GM23338 (cell line): ENCODE results near the gene ERC1. TPM values are rescaled to one million over a fixed set of nuclear protein-coding genes. Genes with fewer than 3 reads are reported as not detected.

Experiments
- ATAC-seq: fragments of 200-7000 bp; cut with Tn5 transposase; 3 replicates; pipeline ENCODE4 v1.9.1; 2020
- DNase-seq: peaks from one replicate; pipeline ENCODE4 v3.0.0-alpha.2; 2015; ENCODE audit warnings: low spot score
- H2AFZ ChIP-seq: fragments of 200-600 bp; sonication (generic); 2 replicates; pipeline ENCODE4 v1.8.0; 2016; ENCODE audit warnings: antibody characterized with exemption, mild to moderate bottlenecking, moderate library complexity
- H3F3A ChIP-seq: fragments of 200-600 bp; sonication (generic); replicated peaks from 2 replicates; pipeline ENCODE4 v1.8.0; 2017; ENCODE audit warnings: antibody characterized with exemption, mixed run types, low read depth
- H3K27ac ChIP-seq: fragments of 200-600 bp; sonication (generic); 2 replicates; pipeline ENCODE4 v1.6.1; 2016; ENCODE audit warnings: low read depth
- H3K27me3 ChIP-seq: fragments of 200-600 bp; sonication (generic); 2 replicates; pipeline ENCODE4 v1.8.0; 2016; ENCODE audit warnings: mild to moderate bottlenecking, mixed run types, moderate library complexity; ENCODE audit not compliant: insufficient read depth
- H3K36me3 ChIP-seq: fragments of 200-600 bp; sonication (generic); 2 replicates; pipeline ENCODE4 v1.8.0; 2016; ENCODE audit warnings: mild to moderate bottlenecking; ENCODE audit not compliant: insufficient read depth
- H3K4me1 ChIP-seq: fragments of 200-600 bp; sonication (generic); 2 replicates; pipeline ENCODE4 v1.8.0; 2016; ENCODE audit warnings: mild to moderate bottlenecking, moderate library complexity; ENCODE audit not compliant: insufficient read depth
- H3K4me2 ChIP-seq: fragments of 200-600 bp; sonication (generic); 2 replicates; pipeline ENCODE4 v1.7.1; 2017; ENCODE audit warnings: mixed run types
- H3K4me3 ChIP-seq: fragments of 200-600 bp; sonication (generic); 2 replicates; pipeline ENCODE4 v1.6.1; 2016; ENCODE audit warnings: mixed run types
- H3K79me2 ChIP-seq: fragments of 200-600 bp; sonication (generic); replicated peaks from 2 replicates; pipeline ENCODE4 v1.8.0; 2017; ENCODE audit warnings: mild to moderate bottlenecking; ENCODE audit not compliant: insufficient read depth
- H3K9me2 ChIP-seq: fragments of 200-600 bp; sonication (generic); 2 replicates; pipeline ENCODE4 v1.8.0; 2017; ENCODE audit not compliant: insufficient read depth
- H4K20me1 ChIP-seq: fragments of 200-600 bp; sonication (generic); replicated peaks from 2 replicates; pipeline ENCODE4 v1.8.0; 2017; ENCODE audit warnings: mild to moderate bottlenecking; ENCODE audit not compliant: insufficient read depth
- H3K27ac Mint-ChIP-seq: 2 replicates; pipeline ENCODE4 v1.8.0; 2020; ENCODE audit warnings: inconsistent platforms, mild to moderate bottlenecking, moderate library complexity, mixed read lengths
- H3K27me3 Mint-ChIP-seq: 3 replicates; pipeline ENCODE4 v1.8.0; 2022; ENCODE audit warnings: low read depth, mild to moderate bottlenecking, moderate library complexity, mixed read lengths, inconsistent platforms; ENCODE audit not compliant: insufficient read depth, poor library complexity
- H3K36me3 Mint-ChIP-seq: 3 replicates; pipeline ENCODE4 v1.8.0; 2021; ENCODE audit warnings: low read depth, mild to moderate bottlenecking, inconsistent platforms, moderate library complexity, mixed read lengths
- H3K4me1 Mint-ChIP-seq: 3 replicates; pipeline ENCODE4 v1.8.0; 2020; ENCODE audit warnings: mild to moderate bottlenecking, inconsistent platforms, mixed read lengths
- H3K4me3 Mint-ChIP-seq: 3 replicates; pipeline ENCODE4 v1.8.0; 2021; ENCODE audit warnings: moderate library complexity, mild to moderate bottlenecking, inconsistent platforms, mixed read lengths
- H3K9me3 Mint-ChIP-seq: 3 replicates; pipeline ENCODE4 v1.8.0; 2020; ENCODE audit warnings: moderate library complexity, mild to moderate bottlenecking, inconsistent platforms, mixed read lengths
- CREB1 ChIP-seq: fragments of 250-450 bp; sonication (Bioruptor Pico); IDR thresholded peaks from 2 replicates; pipeline ENCODE4 v1.5.0; 2020; ENCODE audit warnings: low read depth, mild to moderate bottlenecking, moderate library complexity
- EZH2 ChIP-seq: fragments of 200-600 bp; sonication (generic); IDR thresholded peaks from one replicate; pipeline ENCODE4 v1.8.0; 2017; ENCODE audit warnings: antibody characterized with exemption, mild to moderate bottlenecking, low read depth; ENCODE audit not compliant: unreplicated experiment
- EZH2phosphoT487 ChIP-seq: fragments of 200-600 bp; sonication (generic); IDR thresholded peaks from one replicate; pipeline ENCODE4 v1.8.1; 2018; ENCODE audit warnings: antibody characterized with exemption; ENCODE audit not compliant: unreplicated experiment
- STAT1 ChIP-seq: IDR thresholded peaks from one replicate; pipeline ENCODE4 v1.6.1; 2016; ENCODE audit warnings: antibody characterized with exemption; ENCODE audit not compliant: unreplicated experiment
- ZNF114 ChIP-seq: fragments of 250-450 bp; sonication (Bioruptor Pico); IDR thresholded peaks from 2 replicates; pipeline ENCODE4 v1.5.0; 2020; ENCODE audit warnings: mild to moderate bottlenecking, moderate library complexity
- ZNF331 ChIP-seq: fragments of 250-450 bp; sonication (Bioruptor Pico); IDR thresholded peaks from 2 replicates; pipeline ENCODE4 v1.5.0; 2020; ENCODE audit warnings: low read depth, mild to moderate bottlenecking, moderate library complexity
- polyA plus RNA-seq: library from polyadenylated mRNA; unstranded; fragments of >200 nt; fragmentation: Nextera tagmentation; extraction: Ambion mirVana; gene quantifications from 2 replicates; pipeline ENCODE4 v1.2.1, GENCODE V29; 2016
- total RNA-seq: library from RNA; depleted of rRNA; stranded (reverse); fragments of >200 nt; shearing (Covaris generic); gene quantifications from 2 replicates; pipeline ENCODE4 v1.2.3, GENCODE V29; 2014
- TF ChIP-seq, protein P1 (sequence below): IDR thresholded peaks from 2 replicates; pipeline ENCODE4 v1.6.1; 2016; ENCODE audit warnings: antibody characterized with exemption
- TF ChIP-seq, protein P2 (sequence below): fragments of 250-450 bp; sonication (Bioruptor Pico); IDR thresholded peaks from 2 replicates; pipeline ENCODE4 v1.5.0; 2020; ENCODE audit warnings: mild to moderate bottlenecking, moderate library complexity
- TF ChIP-seq, protein P3 (sequence below): IDR thresholded peaks from one replicate; pipeline ENCODE4 v1.6.1; 2018; ENCODE audit warnings: antibody characterized with exemption; ENCODE audit not compliant: unreplicated experiment

The ERC1 gene
- total and polyA plus RNA-seq, 2 experiments from 2014 or later, result 28.1 to 35.3 TPM

- Mint-ChIP-seq H3K27ac (no peak overlapping the region), H3K9me3 (no peaks in the 10 kb centered on the region)
- no peak for TF ChIP-seq EZH2phosphoT487
- no peak for TF ChIP-seq CREB1
- TF ChIP-seq, protein P1, sequence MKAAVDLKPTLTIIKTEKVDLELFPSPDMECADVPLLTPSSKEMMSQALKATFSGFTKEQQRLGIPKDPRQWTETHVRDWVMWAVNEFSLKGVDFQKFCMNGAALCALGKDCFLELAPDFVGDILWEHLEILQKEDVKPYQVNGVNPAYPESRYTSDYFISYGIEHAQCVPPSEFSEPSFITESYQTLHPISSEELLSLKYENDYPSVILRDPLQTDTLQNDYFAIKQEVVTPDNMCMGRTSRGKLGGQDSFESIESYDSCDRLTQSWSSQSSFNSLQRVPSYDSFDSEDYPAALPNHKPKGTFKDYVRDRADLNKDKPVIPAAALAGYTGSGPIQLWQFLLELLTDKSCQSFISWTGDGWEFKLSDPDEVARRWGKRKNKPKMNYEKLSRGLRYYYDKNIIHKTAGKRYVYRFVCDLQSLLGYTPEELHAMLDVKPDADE, result no peak
These were observed 23.4 kb upstream of the ERC1 start for GRCh38 chr12:967641-968040.

DNA sequence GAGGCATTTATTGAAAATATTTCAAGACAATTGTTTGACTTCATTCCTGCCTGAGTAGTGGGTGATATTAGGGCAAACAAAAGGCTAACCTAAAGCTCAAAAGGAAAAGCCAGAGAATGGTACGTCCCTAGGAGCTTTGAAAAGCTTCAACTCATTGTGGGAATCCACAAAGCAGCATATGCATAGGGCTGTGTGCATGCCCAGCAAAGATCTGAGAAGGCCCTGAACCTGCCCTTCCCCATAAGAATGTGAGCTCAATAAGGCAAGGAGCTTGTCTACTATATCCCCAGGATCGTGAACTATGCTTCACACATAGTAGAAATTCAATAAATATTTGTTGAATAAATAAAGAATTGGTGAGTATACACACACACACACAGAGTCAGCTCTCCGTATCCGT, 22.5 kb upstream of the ERC1 start:
- no peaks in the 10 kb centered on the region for H3K79me2 ChIP-seq
- 0 out of 2 replicates have a peak overlapping the region, but pooled peaks have one; percentile 2 for H2AFZ ChIP-seq
- H3F3A ChIP-seq, result no peaks in the 10 kb centered on the region
- Mint-ChIP-seq H3K36me3 (no peaks in the 10 kb centered on the region), H3K9me3 (no peaks in the 10 kb centered on the region; the same call in 2 of the 3 replicates), H3K27me3 (peaks cover 2% of the 10 kb centered on the region), H3K4me1 (peaks cover 11% of the 10 kb centered on the region), H3K27ac (no peak overlapping the region), H3K4me3 (no peak overlapping the region)
- no peak overlapping the region for H3K4me2 ChIP-seq
- H3K4me1 ChIP-seq, result 0 out of 2 replicates have a peak, but pooled peaks cover 6% of the 10 kb centered on the region
- H3K27me3 ChIP-seq, result no peaks in the 10 kb centered on the region
- peak; percentile 59 for ATAC-seq
- H3K9me2 ChIP-seq, result no peaks in the 10 kb centered on the region
- H4K20me1 ChIP-seq, result no peaks in the 10 kb centered on the region
- H3K27ac ChIP-seq, result no peak overlapping the region
- no peak overlapping the region for H3K4me3 ChIP-seq
- H3K36me3 ChIP-seq, result no peaks in the 10 kb centered on the region
- no peak for DNase-seq
- TF ChIP-seq ZNF114 (no peak), ZNF331 (no peak), EZH2phosphoT487 (no peak), STAT1 (no peak), EZH2 (no peak)
- TF ChIP-seq, protein P2, sequence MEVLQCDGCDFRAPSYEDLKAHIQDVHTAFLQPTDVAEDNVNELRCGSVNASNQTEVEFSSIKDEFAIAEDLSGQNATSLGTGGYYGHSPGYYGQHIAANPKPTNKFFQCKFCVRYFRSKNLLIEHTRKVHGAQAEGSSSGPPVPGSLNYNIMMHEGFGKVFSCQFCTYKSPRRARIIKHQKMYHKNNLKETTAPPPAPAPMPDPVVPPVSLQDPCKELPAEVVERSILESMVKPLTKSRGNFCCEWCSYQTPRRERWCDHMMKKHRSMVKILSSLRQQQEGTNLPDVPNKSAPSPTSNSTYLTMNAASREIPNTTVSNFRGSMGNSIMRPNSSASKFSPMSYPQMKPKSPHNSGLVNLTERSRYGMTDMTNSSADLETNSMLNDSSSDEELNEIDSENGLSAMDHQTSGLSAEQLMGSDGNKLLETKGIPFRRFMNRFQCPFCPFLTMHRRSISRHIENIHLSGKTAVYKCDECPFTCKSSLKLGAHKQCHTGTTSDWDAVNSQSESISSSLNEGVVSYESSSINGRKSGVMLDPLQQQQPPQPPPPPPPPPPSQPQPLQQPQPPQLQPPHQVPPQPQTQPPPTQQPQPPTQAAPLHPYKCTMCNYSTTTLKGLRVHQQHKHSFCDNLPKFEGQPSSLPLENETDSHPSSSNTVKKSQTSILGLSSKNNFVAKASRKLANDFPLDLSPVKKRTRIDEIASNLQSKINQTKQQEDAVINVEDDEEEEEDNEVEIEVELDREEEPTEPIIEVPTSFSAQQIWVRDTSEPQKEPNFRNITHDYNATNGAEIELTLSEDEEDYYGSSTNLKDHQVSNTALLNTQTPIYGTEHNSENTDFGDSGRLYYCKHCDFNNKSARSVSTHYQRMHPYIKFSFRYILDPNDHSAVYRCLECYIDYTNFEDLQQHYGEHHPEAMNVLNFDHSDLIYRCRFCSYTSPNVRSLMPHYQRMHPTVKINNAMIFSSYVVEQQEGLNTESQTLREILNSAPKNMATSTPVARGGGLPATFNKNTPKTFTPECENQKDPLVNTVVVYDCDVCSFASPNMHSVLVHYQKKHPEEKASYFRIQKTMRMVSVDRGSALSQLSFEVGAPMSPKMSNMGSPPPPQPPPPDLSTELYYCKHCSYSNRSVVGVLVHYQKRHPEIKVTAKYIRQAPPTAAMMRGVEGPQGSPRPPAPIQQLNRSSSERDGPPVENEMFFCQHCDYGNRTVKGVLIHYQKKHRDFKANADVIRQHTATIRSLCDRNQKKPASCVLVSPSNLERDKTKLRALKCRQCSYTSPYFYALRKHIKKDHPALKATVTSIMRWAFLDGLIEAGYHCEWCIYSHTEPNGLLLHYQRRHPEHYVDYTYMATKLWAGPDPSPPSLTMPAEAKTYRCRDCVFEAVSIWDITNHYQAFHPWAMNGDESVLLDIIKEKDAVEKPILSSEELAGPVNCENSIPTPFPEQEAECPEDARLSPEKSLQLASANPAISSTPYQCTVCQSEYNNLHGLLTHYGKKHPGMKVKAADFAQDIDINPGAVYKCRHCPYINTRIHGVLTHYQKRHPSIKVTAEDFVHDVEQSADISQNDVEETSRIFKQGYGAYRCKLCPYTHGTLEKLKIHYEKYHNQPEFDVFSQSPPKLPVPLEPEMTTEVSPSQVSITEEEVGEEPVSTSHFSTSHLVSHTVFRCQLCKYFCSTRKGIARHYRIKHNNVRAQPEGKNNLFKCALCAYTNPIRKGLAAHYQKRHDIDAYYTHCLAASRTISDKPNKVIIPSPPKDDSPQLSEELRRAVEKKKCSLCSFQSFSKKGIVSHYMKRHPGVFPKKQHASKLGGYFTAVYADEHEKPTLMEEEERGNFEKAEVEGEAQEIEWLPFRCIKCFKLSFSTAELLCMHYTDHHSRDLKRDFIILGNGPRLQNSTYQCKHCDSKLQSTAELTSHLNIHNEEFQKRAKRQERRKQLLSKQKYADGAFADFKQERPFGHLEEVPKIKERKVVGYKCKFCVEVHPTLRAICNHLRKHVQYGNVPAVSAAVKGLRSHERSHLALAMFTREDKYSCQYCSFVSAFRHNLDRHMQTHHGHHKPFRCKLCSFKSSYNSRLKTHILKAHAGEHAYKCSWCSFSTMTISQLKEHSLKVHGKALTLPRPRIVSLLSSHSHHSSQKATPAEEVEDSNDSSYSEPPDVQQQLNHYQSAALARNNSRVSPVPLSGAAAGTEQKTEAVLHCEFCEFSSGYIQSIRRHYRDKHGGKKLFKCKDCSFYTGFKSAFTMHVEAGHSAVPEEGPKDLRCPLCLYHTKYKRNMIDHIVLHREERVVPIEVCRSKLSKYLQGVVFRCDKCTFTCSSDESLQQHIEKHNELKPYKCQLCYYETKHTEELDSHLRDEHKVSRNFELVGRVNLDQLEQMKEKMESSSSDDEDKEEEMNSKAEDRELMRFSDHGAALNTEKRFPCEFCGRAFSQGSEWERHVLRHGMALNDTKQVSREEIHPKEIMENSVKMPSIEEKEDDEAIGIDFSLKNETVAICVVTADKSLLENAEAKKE (CRISPR knock-in tag), result no peak
- TF ChIP-seq, protein P3, sequence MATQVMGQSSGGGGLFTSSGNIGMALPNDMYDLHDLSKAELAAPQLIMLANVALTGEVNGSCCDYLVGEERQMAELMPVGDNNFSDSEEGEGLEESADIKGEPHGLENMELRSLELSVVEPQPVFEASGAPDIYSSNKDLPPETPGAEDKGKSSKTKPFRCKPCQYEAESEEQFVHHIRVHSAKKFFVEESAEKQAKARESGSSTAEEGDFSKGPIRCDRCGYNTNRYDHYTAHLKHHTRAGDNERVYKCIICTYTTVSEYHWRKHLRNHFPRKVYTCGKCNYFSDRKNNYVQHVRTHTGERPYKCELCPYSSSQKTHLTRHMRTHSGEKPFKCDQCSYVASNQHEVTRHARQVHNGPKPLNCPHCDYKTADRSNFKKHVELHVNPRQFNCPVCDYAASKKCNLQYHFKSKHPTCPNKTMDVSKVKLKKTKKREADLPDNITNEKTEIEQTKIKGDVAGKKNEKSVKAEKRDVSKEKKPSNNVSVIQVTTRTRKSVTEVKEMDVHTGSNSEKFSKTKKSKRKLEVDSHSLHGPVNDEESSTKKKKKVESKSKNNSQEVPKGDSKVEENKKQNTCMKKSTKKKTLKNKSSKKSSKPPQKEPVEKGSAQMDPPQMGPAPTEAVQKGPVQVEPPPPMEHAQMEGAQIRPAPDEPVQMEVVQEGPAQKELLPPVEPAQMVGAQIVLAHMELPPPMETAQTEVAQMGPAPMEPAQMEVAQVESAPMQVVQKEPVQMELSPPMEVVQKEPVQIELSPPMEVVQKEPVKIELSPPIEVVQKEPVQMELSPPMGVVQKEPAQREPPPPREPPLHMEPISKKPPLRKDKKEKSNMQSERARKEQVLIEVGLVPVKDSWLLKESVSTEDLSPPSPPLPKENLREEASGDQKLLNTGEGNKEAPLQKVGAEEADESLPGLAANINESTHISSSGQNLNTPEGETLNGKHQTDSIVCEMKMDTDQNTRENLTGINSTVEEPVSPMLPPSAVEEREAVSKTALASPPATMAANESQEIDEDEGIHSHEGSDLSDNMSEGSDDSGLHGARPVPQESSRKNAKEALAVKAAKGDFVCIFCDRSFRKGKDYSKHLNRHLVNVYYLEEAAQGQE, result no peak

More at GRCh38 chr12:967641-968040, 23.4 kb upstream of the ERC1 start:
- H3K4me3 Mint-ChIP-seq, result no peak overlapping the region
- H3K36me3 ChIP-seq, result no peaks in the 10 kb centered on the region
- ATAC-seq (no peak), DNase-seq (no peak)
- no peaks in the 10 kb centered on the region for H4K20me1 ChIP-seq
- H3K27ac ChIP-seq, result no peak overlapping the region
- H3K4me3 ChIP-seq, result no peak overlapping the region
- no peaks in the 10 kb centered on the region for H3K27me3 ChIP-seq
- peaks cover 2% of the 10 kb centered on the region for H3K27me3 Mint-ChIP-seq
- H3K79me2 ChIP-seq, result no peaks in the 10 kb centered on the region
- H3K4me1 ChIP-seq, result 0 out of 2 replicates have a peak, but pooled peaks cover 6% of the 10 kb centered on the region
- H3K4me2 ChIP-seq, result no peak overlapping the region
- no peaks in the 10 kb centered on the region for H3K9me2 ChIP-seq
- H3K36me3 Mint-ChIP-seq, result no peaks in the 10 kb centered on the region
- peaks cover 11% of the 10 kb centered on the region for H3K4me1 Mint-ChIP-seq
- H3F3A ChIP-seq, result no peaks in the 10 kb centered on the region
- no peak overlapping the region for H2AFZ ChIP-seq
